Right lobe of liver (tissue), 6 donors: ENCODE data around the gene CATSPER3. TPM values are rescaled to one million over a fixed set of nuclear protein-coding genes. Genes with fewer than 3 reads are reported as not detected.

Experiments used
- ATAC-seq, 4 donors: fragments of 200-7000 bp; cut with Tn5 transposase; one replicate each; pipeline ENCODE4 v1.9.1; 2020; ENCODE audit warnings: mild to moderate bottlenecking in 4 of 4, moderate library complexity in 4 of 4
- DNase-seq, 3 donors: peaks; one replicate each; pipeline ENCODE4 v3.0.0-alpha.2; 2020
- H3K27ac ChIP-seq, 3 donors: fragments of 200-600 bp; one replicate each; pipeline ENCODE4 v1.8.0; 2022
- H3K27me3 ChIP-seq, 2 donors: fragments of 200-600 bp; one replicate each; pipeline ENCODE4 v1.8.0; 2022
- H3K36me3 ChIP-seq, 4 donors: fragments of 200-600 bp; sonication (generic) in 1 of 4; one replicate each; pipeline versions ENCODE4 v1.5.1 to v1.8.0; 2017 to 2022; ENCODE audit warnings: control low read depth in 1 of 4
- H3K4me1 ChIP-seq, 4 donors: fragments of 200-600 bp; sonication (generic) in 1 of 4; one replicate each; pipeline versions ENCODE4 v1.5.1 to v1.8.0; 2017 to 2022; ENCODE audit warnings: control low read depth in 1 of 4
- H3K4me3 ChIP-seq, 3 donors: fragments of 200-600 bp; one replicate each; pipeline ENCODE4 v1.8.0; 2022
- H3K9me3 ChIP-seq, 4 donors: fragments of 200-600 bp; sonication (generic) in 1 of 4; one replicate each; pipeline versions ENCODE4 v1.5.1 to v1.8.0; 2017 to 2022; ENCODE audit warnings: control low read depth in 1 of 4
- CTCF ChIP-seq, 4 donors: fragments of 200-600 bp in 3 of 4; fragments of 450-650 bp in 1 of 4; IDR thresholded peaks; one replicate each; pipeline versions ENCODE4 v1.5.1 to v1.8.0; 2016 to 2022; ENCODE audit warnings: antibody characterized with exemption in 4 of 4, mild to moderate bottlenecking in 2 of 4
- POLR2A ChIP-seq: fragments of 450-650 bp; IDR thresholded peaks from one replicate; pipeline ENCODE4 v1.6.1; 2017; ENCODE audit warnings: antibody characterized with exemption, mild to moderate bottlenecking
- WGBS: methylation state at CpG from one replicate; pipeline ENCODE4 v1.1.6; 2018; ENCODE audit warnings: low coverage, low lambda C conversion rate; ENCODE audit not compliant: insufficient coverage; ENCODE audit errors: missing lambda C conversion rate; 5-methylcytosine and 5-hydroxymethylcytosine counted together
- intact Hi-C, 2 donors: fragments of 100-400 bp; cut with DNase I; formaldehyde crosslinking; loops; one replicate each; pipeline versions ENCODE4 v1.11.2 to v1.14.1; 2022
- total RNA-seq, 6 experiments: library from RNA; depleted of rRNA in 2 of 6; stranded (reverse); fragments of >200 nt in 2 of 6; fragmentation: NEBNext Ultra II Directional in 3 of 6; extraction: Animal tissue kit (Norgen Biotek cat#: 25700) in 3 of 6; gene quantifications; one replicate each; pipeline versions ENCODE4 v1.1.0 to v1.2.4, GENCODE V29; 2016 to 2023
- donor health status: DM: no; HTN: yes; CAD: no.
- donor health status: DM: no; HTN: no; CAD: no.
- donor health status: DM: no; HTN: no; CAD: no.
- donor health status: DM: no; HTN: yes; CAD: no.
- donor health status: DM: no; HTN: yes; CAD: no.

Gene CATSPER3
- total RNA-seq, 6 experiments from 2014 or later = 0.29 to 1.1 (median 0.81) TPM; not detected in 2

GRCh38 chr5:135039271-135040033, 71.7 kb downstream of the CATSPER3 start:
- Histone ChIP-seq H3K36me3 (no peaks in the 10 kb centered on the region), H3K27me3 (peaks cover 20 to 53% of the 10 kb centered on the region in 2 donors), H3K4me1 (peaks cover 0 to 6% (median 0%) of the 10 kb centered on the region in 4 donors), H3K4me3 (no peak overlapping the region), H3K9me3 (no peaks in the 10 kb centered on the region), H3K27ac (no peak overlapping the region)
- TF ChIP-seq POLR2A = no peak
- TF ChIP-seq CTCF (IDR thresholded peaks at IDR 0.05) = no peak
- intact Hi-C loops = no loop called here
- DNase-seq = peak in 1 of 3 donors; percentile 54
- 4% methylated on average over 9 of the region's 87 CpGs for WGBS
- peak; percentile 35 to 48 (median 38) for ATAC-seq

- DNase-seq = peak in 1 of 3 donors; percentile 35
- peaks cover 20 to 47% of the 10 kb centered on the region in 2 donors for H3K27me3 ChIP-seq
- no peak for TF ChIP-seq CTCF (IDR thresholded peaks at IDR 0.05)
These were observed 72.3 kb downstream of the CATSPER3 start for GRCh38 chr5:135040034-135040332.

GRCh38 chr5:135040333-135041144, 72.8 kb downstream of the CATSPER3 start:
- no peaks in the 10 kb centered on the region for H3K9me3 ChIP-seq
- ATAC-seq (peak in 2 of 4 donors; percentile 10 to 21), DNase-seq (peak in 1 of 3 donors; percentile 49)
- TF ChIP-seq CTCF (IDR thresholded peaks at IDR 0.05) (no peak), POLR2A (no peak)
- no peak overlapping the region for H3K4me3 ChIP-seq
- intact Hi-C loops = no loop called here
- H3K27ac ChIP-seq = no peak overlapping the region
- WGBS = 8% methylated on average over 8 of the region's 51 CpGs
- H3K4me1 ChIP-seq = peaks cover 0 to 6% (median 0%) of the 10 kb centered on the region in 4 donors
- H3K27me3 ChIP-seq = peaks cover 20 to 47% of the 10 kb centered on the region in 2 donors
- H3K36me3 ChIP-seq = no peaks in the 10 kb centered on the region

More at GRCh38 chr5:135040034-135040332, 72.3 kb downstream of the CATSPER3 start:
- H3K4me3 ChIP-seq = no peak overlapping the region
- H3K4me1 ChIP-seq = peaks cover 0 to 6% (median 0%) of the 10 kb centered on the region in 4 donors
- no peak for ATAC-seq
- intact Hi-C loops = no loop called here
- no peaks in the 10 kb centered on the region for H3K9me3 ChIP-seq
- no peaks in the 10 kb centered on the region for H3K36me3 ChIP-seq
- 7% methylated on average over 4 of the region's 11 CpGs for WGBS
- H3K27ac ChIP-seq = no peak overlapping the region

- TF ChIP-seq CTCF (IDR thresholded peaks at IDR 0.05) = no peak
- TF ChIP-seq POLR2A = no peak
- peaks cover 20 to 47% of the 10 kb centered on the region in 2 donors for H3K27me3 ChIP-seq
- WGBS = 18% methylated on average over 11 of the region's 12 CpGs
- intact Hi-C loops = no loop called here
- no peak overlapping the region for H3K27ac ChIP-seq
- H3K9me3 ChIP-seq = no peaks in the 10 kb centered on the region
- ATAC-seq (no peak), DNase-seq (no peak)
- H3K4me3 ChIP-seq = no peak overlapping the region
- H3K4me1 ChIP-seq = peaks cover 0 to 6% (median 0%) of the 10 kb centered on the region in 4 donors
- H3K36me3 ChIP-seq = no peaks in the 10 kb centered on the region
These were observed 73.5 kb downstream of the CATSPER3 start for GRCh38 chr5:135041145-135041587.
